ENCODE results near the gene ATP10D.

The ATP10D gene

GRCh38 chr4:47640911-47641310 is 155.8 kb downstream of the ATP10D start:
- no peak overlapping the region for H3K27ac ChIP-seq
- H3K9me3 ChIP-seq (replicated peaks in 1 of 11), result peaks cover 16 to 21% (median 19%) of the 10 kb centered on the region in 11 experiments
- H3K27me3 ChIP-seq, result no peaks in the 10 kb centered on the region
- TF ChIP-seq Cebpa-rat (IDR thresholded peaks at IDR 0.05), result no peak
- no peak overlapping the region for H3K9ac ChIP-seq
- H3K36me3 ChIP-seq, result no peaks in the 10 kb centered on the region
- peaks cover 6 to 34% (median 8%) of the 10 kb centered on the region in 10 experiments; a peak in 18 of 20 replicates for H3K4me1 ChIP-seq
- no peak overlapping the region for H3K4me2 ChIP-seq
- H3K4me3 ChIP-seq, result no peak overlapping the region
- H4K20me1 ChIP-seq, result no peaks in the 10 kb centered on the region

GRCh38 chr4:47641755-47642154 is 156.7 kb downstream of the ATP10D start:
- no peaks in the 10 kb centered on the region for H3K27me3 ChIP-seq
- TF ChIP-seq Cebpa-rat (IDR thresholded peaks at IDR 0.05), result no peak
- no peak overlapping the region for H3K4me2 ChIP-seq
- H3K36me3 ChIP-seq, result no peaks in the 10 kb centered on the region
- no peak overlapping the region for H3K27ac ChIP-seq
- H3K4me1 ChIP-seq, result peaks cover 6 to 34% (median 8%) of the 10 kb centered on the region in 10 experiments; a peak in 18 of 20 replicates
- H4K20me1 ChIP-seq, result no peaks in the 10 kb centered on the region
- no peak overlapping the region for H3K9ac ChIP-seq
- peaks cover 11 to 17% (median 13%) of the 10 kb centered on the region in 11 experiments for H3K9me3 ChIP-seq (replicated peaks in 1 of 11)
- no peak overlapping the region for H3K4me3 ChIP-seq

GRCh38 chr4:47642191-47642830 is 157.2 kb downstream of the ATP10D start:
- H3K9me3 ChIP-seq (replicated peaks in 1 of 11), result peaks cover 5 to 11% (median 8%) of the 10 kb centered on the region in 11 experiments
- TF ChIP-seq Cebpa-rat (IDR thresholded peaks at IDR 0.05), result no peak
- no peaks in the 10 kb centered on the region for H4K20me1 ChIP-seq
- H3K4me1 ChIP-seq, result peaks cover 6 to 34% (median 8%) of the 10 kb centered on the region in 10 experiments; a peak in 18 of 20 replicates
- H3K36me3 ChIP-seq, result no peaks in the 10 kb centered on the region
- no peak overlapping the region for H3K4me3 ChIP-seq
- H3K27ac ChIP-seq, result no peak overlapping the region
- H3K4me2 ChIP-seq, result no peak overlapping the region
- H3K9ac ChIP-seq, result no peak overlapping the region
- H3K27me3 ChIP-seq, result no peaks in the 10 kb centered on the region
